KMS-11 (cell line): ENCODE measurements around the gene VGLL1.

Experiments
- H2AFZ ChIP-seq: fragments of 200-600 bp; sonication (generic); 2 replicates; pipeline ENCODE4 v1.6.1; 2016; ENCODE audit warnings: antibody characterized with exemption, mixed run types, low read depth
- H3K27ac ChIP-seq: fragments of 200-600 bp; sonication (generic); 2 replicates; pipeline ENCODE4 v1.6.1; 2016; ENCODE audit warnings: mild to moderate bottlenecking, mixed run types
- H3K27me3 ChIP-seq: fragments of 200-600 bp; sonication (generic); 2 replicates; pipeline ENCODE4 v1.6.1; 2017; ENCODE audit warnings: mild to moderate bottlenecking, low read depth, mixed run types, moderate library complexity; ENCODE audit not compliant: insufficient read depth
- H3K36me3 ChIP-seq: fragments of 200-600 bp; sonication (generic); 2 replicates; pipeline ENCODE4 v1.6.1; 2017; ENCODE audit warnings: mild to moderate bottlenecking, mixed run types; ENCODE audit not compliant: insufficient read depth
- H3K4me1 ChIP-seq: fragments of 200-600 bp; sonication (generic); 2 replicates; pipeline ENCODE4 v1.6.1; 2016; ENCODE audit warnings: mild to moderate bottlenecking, low read depth, mixed run types; ENCODE audit not compliant: poor library complexity, severe bottlenecking
- H3K4me2 ChIP-seq: fragments of 200-600 bp; sonication (generic); 2 replicates; pipeline ENCODE4 v1.7.0; 2016; ENCODE audit warnings: mild to moderate bottlenecking, mixed run types
- H3K4me3 ChIP-seq: fragments of 200-600 bp; sonication (generic); IDR thresholded peaks from 2 replicates; pipeline ENCODE4 v1.6.1; 2017; ENCODE audit warnings: low read depth, low read length, mixed read lengths; ENCODE audit not compliant: insufficient read depth
- H3K79me2 ChIP-seq: fragments of 200-600 bp; sonication (generic); 2 replicates; pipeline ENCODE4 v1.6.1; 2016; ENCODE audit warnings: low read depth, mixed run types; ENCODE audit not compliant: insufficient read depth
- H3K9ac ChIP-seq: fragments of 200-600 bp; sonication (generic); 2 replicates; pipeline ENCODE4 v1.6.1; 2016; ENCODE audit warnings: mild to moderate bottlenecking, mixed run types
- H4K20me1 ChIP-seq: fragments of 200-600 bp; sonication (generic); 2 replicates; pipeline ENCODE4 v1.6.1; 2016; ENCODE audit warnings: mild to moderate bottlenecking, mixed run types; ENCODE audit not compliant: insufficient read depth
- TF ChIP-seq, protein P1 (sequence below): fragments of 200-600 bp; sonication (generic); conservative IDR thresholded peaks from 2 replicates; pipeline ENCODE4 v1.6.1; 2017; ENCODE audit warnings: low read depth, mild to moderate bottlenecking, antibody characterized with exemption, low read length, moderate library complexity, mixed read lengths

The VGLL1 gene

DNA sequence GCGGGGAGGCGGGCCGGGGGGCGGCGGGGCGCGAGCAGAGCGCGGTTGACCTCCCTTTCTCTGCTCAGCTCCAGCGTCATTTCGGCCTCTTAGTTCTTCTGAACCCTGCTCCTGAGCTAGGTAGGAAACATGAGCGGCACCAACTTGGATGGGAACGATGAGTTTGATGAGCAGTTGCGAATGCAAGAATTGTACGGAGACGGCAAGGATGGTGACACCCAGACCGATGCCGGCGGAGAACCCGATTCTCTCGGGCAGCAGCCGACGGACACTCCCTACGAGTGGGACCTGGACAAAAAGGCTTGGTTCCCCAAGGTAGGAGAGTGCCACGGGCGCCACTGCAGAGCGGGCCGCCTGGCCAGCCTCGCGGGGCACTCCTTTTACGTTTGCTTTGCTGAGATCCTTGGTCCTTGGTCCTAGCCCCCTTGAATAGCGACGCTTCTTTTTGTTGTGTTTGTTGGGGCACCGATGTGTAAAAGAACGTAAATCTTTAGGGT, 34.4 kb upstream of the VGLL1 start, which contains the start of gene HTATSF1:
HTATSF1 (plus strand) TSS at position 37 of the 497 bp plus-strand sequence; CDS start at position 130, 93 bp downstream.
- Histone ChIP-seq H3K4me2 (peak within 1 kb of the TSS; percentile 97), H3K4me3 (no peak within 1 kb of the TSS), H4K20me1 (no peaks in the 10 kb centered on the region), H3K27me3 (no peaks in the 10 kb centered on the region), H3K4me1 (peaks cover 22% of the 10 kb centered on the region), H3K9ac (peak within 1 kb of the TSS; percentile 76), H3K27ac (peak within 1 kb of the TSS; percentile 86), H2AFZ (peak within 1 kb of the TSS; percentile 87), H3K36me3 (no peaks in the 10 kb centered on the region), H3K79me2 (peaks cover 24% of the 10 kb centered on the region)
- TF ChIP-seq, protein P1, sequence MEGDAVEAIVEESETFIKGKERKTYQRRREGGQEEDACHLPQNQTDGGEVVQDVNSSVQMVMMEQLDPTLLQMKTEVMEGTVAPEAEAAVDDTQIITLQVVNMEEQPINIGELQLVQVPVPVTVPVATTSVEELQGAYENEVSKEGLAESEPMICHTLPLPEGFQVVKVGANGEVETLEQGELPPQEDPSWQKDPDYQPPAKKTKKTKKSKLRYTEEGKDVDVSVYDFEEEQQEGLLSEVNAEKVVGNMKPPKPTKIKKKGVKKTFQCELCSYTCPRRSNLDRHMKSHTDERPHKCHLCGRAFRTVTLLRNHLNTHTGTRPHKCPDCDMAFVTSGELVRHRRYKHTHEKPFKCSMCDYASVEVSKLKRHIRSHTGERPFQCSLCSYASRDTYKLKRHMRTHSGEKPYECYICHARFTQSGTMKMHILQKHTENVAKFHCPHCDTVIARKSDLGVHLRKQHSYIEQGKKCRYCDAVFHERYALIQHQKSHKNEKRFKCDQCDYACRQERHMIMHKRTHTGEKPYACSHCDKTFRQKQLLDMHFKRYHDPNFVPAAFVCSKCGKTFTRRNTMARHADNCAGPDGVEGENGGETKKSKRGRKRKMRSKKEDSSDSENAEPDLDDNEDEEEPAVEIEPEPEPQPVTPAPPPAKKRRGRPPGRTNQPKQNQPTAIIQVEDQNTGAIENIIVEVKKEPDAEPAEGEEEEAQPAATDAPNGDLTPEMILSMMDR, result no peak

DNA sequence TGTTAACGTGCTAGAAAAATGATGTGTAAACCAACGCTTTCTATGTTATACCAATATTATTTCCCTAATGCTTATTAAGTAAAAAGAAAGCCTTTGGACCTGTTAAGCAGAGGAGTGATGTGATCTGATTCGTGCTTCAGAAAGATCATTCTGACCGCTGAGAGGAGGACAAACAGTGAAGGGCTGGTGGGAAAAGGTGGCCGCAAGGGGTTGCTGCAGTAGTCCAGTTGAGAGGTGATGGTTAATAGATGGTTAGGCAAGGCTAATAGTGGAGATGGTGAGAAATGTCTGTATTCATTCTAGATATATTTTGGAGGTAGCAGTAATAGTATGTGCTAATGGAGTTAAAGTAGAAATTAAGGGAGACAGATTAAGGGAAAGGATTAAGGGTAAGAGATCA, 12.9 kb upstream of the VGLL1 start:
- no peak overlapping the region for H3K4me2 ChIP-seq
- H2AFZ ChIP-seq, result no peak overlapping the region
- no peaks in the 10 kb centered on the region for H3K79me2 ChIP-seq
- H4K20me1 ChIP-seq, result no peaks in the 10 kb centered on the region
- H3K36me3 ChIP-seq, result no peaks in the 10 kb centered on the region
- H3K27ac ChIP-seq, result no peak overlapping the region
- no peak overlapping the region for H3K9ac ChIP-seq
- TF ChIP-seq, protein P1, result no peak
- H3K27me3 ChIP-seq, result no peaks in the 10 kb centered on the region
- peaks cover 6% of the 10 kb centered on the region for H3K4me1 ChIP-seq
- H3K4me3 ChIP-seq, result no peak overlapping the region

DNA sequence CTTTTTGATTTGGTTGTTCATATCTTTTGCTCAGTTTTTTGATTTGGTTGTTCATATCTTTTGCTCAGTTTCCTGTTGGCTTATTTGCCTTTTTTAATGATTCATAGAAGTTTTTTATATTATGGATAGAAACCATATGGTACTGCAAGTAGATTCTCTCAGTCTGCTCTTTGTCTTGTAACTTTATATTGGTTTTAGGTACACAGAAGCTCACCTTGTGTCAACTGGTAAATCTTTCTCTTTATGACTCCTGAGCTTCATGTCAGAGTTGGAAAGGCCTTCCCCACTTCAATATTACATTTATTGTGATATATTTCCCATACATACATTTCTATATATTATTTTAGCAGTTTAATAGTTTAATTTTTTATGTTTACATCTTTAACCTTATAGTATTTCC, 8.2 kb upstream of the VGLL1 start:
- Histone ChIP-seq H3K9ac (no peak overlapping the region), H3K79me2 (no peaks in the 10 kb centered on the region), H3K4me2 (no peak overlapping the region), H2AFZ (no peak overlapping the region), H3K4me3 (no peak overlapping the region), H3K36me3 (no peaks in the 10 kb centered on the region), H4K20me1 (no peaks in the 10 kb centered on the region), H3K27me3 (no peaks in the 10 kb centered on the region), H3K4me1 (peaks cover 6% of the 10 kb centered on the region), H3K27ac (no peak overlapping the region)
- TF ChIP-seq, protein P1, result no peak

DNA sequence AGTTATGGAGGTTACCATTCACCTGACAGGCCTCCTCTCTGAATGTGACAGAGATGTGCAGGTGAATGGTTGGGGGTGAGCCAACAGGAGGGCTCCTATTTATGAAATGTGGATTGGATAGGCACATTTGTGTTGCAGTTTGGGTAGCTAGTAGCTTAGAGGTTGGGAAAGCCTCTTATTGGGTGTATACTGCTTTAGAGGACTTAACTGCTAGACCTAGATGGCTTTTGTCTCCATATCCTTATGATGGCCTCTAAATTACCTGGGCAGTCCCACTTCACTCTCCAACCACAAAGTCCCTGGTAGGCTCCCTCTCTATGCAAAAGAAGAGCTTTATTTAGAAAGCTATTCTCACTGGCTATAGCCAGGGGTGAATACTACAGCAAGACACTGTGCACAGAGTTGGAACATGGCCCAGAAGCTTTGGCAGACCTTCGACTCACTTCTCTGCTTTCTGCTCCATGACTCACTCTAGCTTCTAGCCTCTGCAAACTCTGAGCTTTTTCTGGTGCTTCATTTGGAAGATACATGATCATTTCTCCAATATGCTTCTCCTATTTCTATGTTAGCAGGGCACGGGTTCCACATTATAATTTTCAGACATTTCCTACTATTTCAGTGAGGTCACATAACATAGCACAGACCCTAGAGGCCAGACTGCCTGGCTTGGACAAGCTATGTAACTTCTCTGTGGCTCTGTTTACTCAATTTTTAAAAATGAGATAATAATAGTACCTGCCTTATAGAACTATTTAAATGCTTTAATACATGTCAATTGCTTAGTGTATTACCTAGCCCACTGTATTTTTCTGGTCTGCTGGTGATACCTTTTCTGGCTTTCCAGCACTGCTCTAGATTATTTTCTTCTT, 6.0 kb upstream of the VGLL1 start:
- Histone ChIP-seq H3K4me2 (no peak overlapping the region), H3K27ac (no peak overlapping the region), H3K36me3 (no peaks in the 10 kb centered on the region), H3K79me2 (no peaks in the 10 kb centered on the region), H3K4me1 (peaks cover 6% of the 10 kb centered on the region), H4K20me1 (no peaks in the 10 kb centered on the region), H3K9ac (no peak overlapping the region), H3K27me3 (no peaks in the 10 kb centered on the region), H3K4me3 (no peak overlapping the region), H2AFZ (no peak overlapping the region)
- TF ChIP-seq, protein P1, result no peak
